Astrocyte (in vitro differentiated cells and primary cell): Measurements from ENCODE around the gene NUMA1. TPM values are rescaled to one million over a fixed set of nuclear protein-coding genes. Genes with fewer than 3 reads are reported as not detected.

Experiments
- DNase-seq: peaks from one replicate; pipeline ENCODE4 v3.0.0-alpha.2; 2010; ENCODE audit warnings: low read depth
- FAIRE-seq: peaks from 2 replicates; lab custom pipeline; 2011; peaks lifted over from hg19 to GRCh38; lab: Jason Lieb, UNC
- H2AFZ ChIP-seq: 2 replicates; pipeline ENCODE4 v1.6.0; 2012; ENCODE audit warnings: low read depth, low read length, inconsistent platforms
- H3K27ac ChIP-seq: 2 replicates; pipeline ENCODE4 v1.5.1; 2011; ENCODE audit warnings: low read depth, low read length, inconsistent platforms
- H3K27me3 ChIP-seq: 2 replicates; pipeline ENCODE4 v1.6.0; 2011; ENCODE audit warnings: low read length, inconsistent platforms; ENCODE audit not compliant: insufficient read depth
- H3K36me3 ChIP-seq: 2 replicates; pipeline ENCODE4 v1.5.1; 2011; ENCODE audit warnings: low read length, inconsistent platforms; ENCODE audit not compliant: insufficient read depth
- H3K4me1 ChIP-seq: 2 replicates; pipeline ENCODE4 v1.5.1; 2011; ENCODE audit warnings: low read length, inconsistent platforms; ENCODE audit not compliant: insufficient read depth
- H3K4me2 ChIP-seq: 2 replicates; pipeline ENCODE4 v1.6.0; 2012; ENCODE audit warnings: low read length, inconsistent platforms
- H3K4me3 ChIP-seq: 2 replicates; pipeline ENCODE4 v1.5.1; 2011; ENCODE audit warnings: low read depth, mild to moderate bottlenecking, low read length, inconsistent platforms; ENCODE audit not compliant: insufficient read depth
- H3K79me2 ChIP-seq: 2 replicates; pipeline ENCODE4 v1.6.0; 2012; ENCODE audit warnings: mild to moderate bottlenecking, low read length, inconsistent platforms; ENCODE audit not compliant: insufficient read depth
- H3K9ac ChIP-seq: 2 replicates; pipeline ENCODE4 v1.6.0; 2012; ENCODE audit warnings: mild to moderate bottlenecking, low read length, inconsistent platforms
- H3K9me3 ChIP-seq: 2 replicates; pipeline ENCODE4 v1.5.1; 2012; ENCODE audit warnings: low read depth, mild to moderate bottlenecking, low read length, inconsistent platforms; ENCODE audit not compliant: insufficient read depth
- H4K20me1 ChIP-seq: 2 replicates; pipeline ENCODE4 v1.6.0; 2012; ENCODE audit warnings: low read length, inconsistent platforms; ENCODE audit not compliant: insufficient read depth
- H3K27ac Mint-ChIP-seq: one replicate; pipeline ENCODE4 v1.8.0; 2021; ENCODE audit warnings: mild to moderate bottlenecking, mixed read lengths; ENCODE audit not compliant: unreplicated experiment
- H3K27me3 Mint-ChIP-seq: one replicate; pipeline ENCODE4 v1.8.0; 2021; ENCODE audit warnings: low read depth, mixed read lengths; ENCODE audit not compliant: unreplicated experiment
- H3K36me3 Mint-ChIP-seq: one replicate; pipeline ENCODE4 v1.8.0; 2021; ENCODE audit warnings: low read depth, mixed read lengths; ENCODE audit not compliant: unreplicated experiment
- H3K4me1 Mint-ChIP-seq: one replicate; pipeline ENCODE4 v1.8.0; 2021; ENCODE audit warnings: low read depth, mixed read lengths; ENCODE audit not compliant: unreplicated experiment
- H3K4me3 Mint-ChIP-seq: one replicate; pipeline ENCODE4 v1.8.0; 2021; ENCODE audit warnings: mild to moderate bottlenecking, moderate library complexity, mixed read lengths; ENCODE audit not compliant: unreplicated experiment
- H3K9me3 Mint-ChIP-seq: one replicate; pipeline ENCODE4 v1.8.0; 2021; ENCODE audit warnings: mild to moderate bottlenecking, mixed read lengths; ENCODE audit not compliant: unreplicated experiment
- CTCF ChIP-seq: IDR thresholded peaks from 2 replicates; pipeline ENCODE4 v1.5.1; 2011; ENCODE audit warnings: low read depth, mild to moderate bottlenecking, inconsistent platforms, low read length, moderate library complexity; ENCODE audit not compliant: insufficient read depth
- EZH2 ChIP-seq: IDR thresholded peaks from 2 replicates; pipeline ENCODE4 v1.6.1; 2012; ENCODE audit warnings: mild to moderate bottlenecking, low read length, inconsistent platforms; ENCODE audit not compliant: insufficient read depth
- total RNA-seq: library from RNA; stranded (reverse); gene quantifications from 2 replicates; pipeline ENCODE4 v1.2.1, GENCODE V29; 2021

Gene NUMA1
- total RNA-seq, 1 donor from 2014 or later = 111 TPM

DNA sequence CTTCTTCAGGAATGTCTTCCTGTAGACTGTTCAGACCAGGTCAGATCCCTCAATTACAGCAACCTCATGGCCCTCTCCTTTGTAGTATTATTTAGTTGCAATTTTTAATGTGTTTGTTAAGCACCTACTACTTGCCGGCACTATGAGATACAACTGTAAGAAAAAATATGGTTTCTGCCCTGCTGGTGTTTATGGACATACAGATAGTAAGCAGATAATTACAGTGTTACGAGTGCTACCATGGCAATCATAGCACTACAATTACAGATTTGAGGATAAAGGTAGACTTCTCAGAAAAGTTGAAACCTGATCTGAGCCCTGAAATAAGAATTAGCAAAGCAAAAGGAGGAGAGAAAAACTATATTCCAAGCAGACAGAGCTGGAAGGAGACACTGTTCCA, 3.1 kb upstream of the NUMA1 start:
- H3K36me3 ChIP-seq = peaks cover 7% of the 10 kb centered on the region
- no peak for TF ChIP-seq EZH2
- no peak for TF ChIP-seq CTCF
- FAIRE-seq = no peak

GRCh38 chr11:72081821-72082453, 1.6 kb upstream of the NUMA1 start:
- H3K9ac ChIP-seq = no peak overlapping the region
- H3K4me3 ChIP-seq = no peak overlapping the region
- peaks cover 22% of the 10 kb centered on the region for H3K4me1 ChIP-seq
- no peaks in the 10 kb centered on the region for H4K20me1 ChIP-seq
- Mint-ChIP-seq H3K4me1 (peaks cover 11% of the 10 kb centered on the region), H3K27ac (peak overlapping the region; percentile 82), H3K27me3 (no peaks in the 10 kb centered on the region), H3K4me3 (peak overlapping the region; percentile 78), H3K9me3 (no peaks in the 10 kb centered on the region), H3K36me3 (no peaks in the 10 kb centered on the region)
- H3K27me3 ChIP-seq = no peaks in the 10 kb centered on the region
- H3K36me3 ChIP-seq = no peaks in the 10 kb centered on the region
- H3K4me2 ChIP-seq = no peak overlapping the region
- DNase-seq (no peak), FAIRE-seq (no peak)
- no peaks in the 10 kb centered on the region for H3K9me3 ChIP-seq
- no peak overlapping the region for H2AFZ ChIP-seq
- TF ChIP-seq CTCF (no peak), EZH2 (no peak)
- no peak overlapping the region for H3K27ac ChIP-seq
- peaks cover 32% of the 10 kb centered on the region for H3K79me2 ChIP-seq

More for the DNA sequence above, 3.1 kb upstream of the NUMA1 start:
- no peak overlapping the region for H3K4me3 ChIP-seq
- peaks cover 10% of the 10 kb centered on the region for H3K4me1 Mint-ChIP-seq
- no peaks in the 10 kb centered on the region for H3K9me3 Mint-ChIP-seq
- H3K36me3 Mint-ChIP-seq = no peaks in the 10 kb centered on the region
- no peak overlapping the region for H3K27ac Mint-ChIP-seq
- no peak overlapping the region for H3K4me3 Mint-ChIP-seq
- H3K79me2 ChIP-seq = peaks cover 18% of the 10 kb centered on the region
- no peaks in the 10 kb centered on the region for H3K27me3 ChIP-seq
- H3K4me1 ChIP-seq = peaks cover 16% of the 10 kb centered on the region
- no peak overlapping the region for H3K4me2 ChIP-seq
- no peak overlapping the region for H3K27ac ChIP-seq
- no peaks in the 10 kb centered on the region for H3K9me3 ChIP-seq
- DNase-seq = no peak
- H3K9ac ChIP-seq = no peak overlapping the region
- H3K27me3 Mint-ChIP-seq = no peaks in the 10 kb centered on the region
- H4K20me1 ChIP-seq = no peaks in the 10 kb centered on the region
- H2AFZ ChIP-seq = no peak overlapping the region

DNA sequence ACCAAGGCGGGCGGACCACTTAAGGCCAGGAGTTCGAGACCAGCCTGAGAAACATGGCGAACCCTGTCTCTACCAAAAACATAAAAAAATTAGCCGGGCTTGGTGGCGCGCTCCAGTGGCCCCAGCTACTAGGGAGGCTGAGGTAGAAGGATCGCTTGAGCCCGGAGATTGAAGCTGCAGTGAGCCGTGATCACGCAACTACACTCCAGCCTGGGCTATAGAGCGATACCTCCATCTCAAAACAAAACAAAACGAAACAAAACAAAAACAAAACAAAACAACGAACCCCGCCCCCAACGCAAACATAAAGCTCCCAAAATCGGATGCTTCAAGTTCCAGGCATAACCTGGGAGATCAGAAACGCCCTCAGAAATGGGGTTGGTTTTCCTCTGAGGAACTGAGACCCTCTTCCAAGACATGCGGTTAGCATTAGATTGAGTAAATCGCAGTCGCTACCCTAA, 872 bp upstream of the NUMA1 start:
- Histone ChIP-seq H3K36me3 (no peaks in the 10 kb centered on the region), H3K27ac (peak overlapping the region; percentile 85), H2AFZ (peak overlapping the region; percentile 93), H3K9ac (peak overlapping the region; percentile 85), H3K79me2 (peaks cover 39% of the 10 kb centered on the region), H3K4me3 (peak overlapping the region; percentile 65), H4K20me1 (no peaks in the 10 kb centered on the region), H3K4me1 (peaks cover 22% of the 10 kb centered on the region), H3K9me3 (no peaks in the 10 kb centered on the region), H3K4me2 (peak overlapping the region; percentile 95), H3K27me3 (no peaks in the 10 kb centered on the region)
- Mint-ChIP-seq H3K4me3 (peak overlapping the region; percentile 91), H3K27ac (peak overlapping the region; percentile 82), H3K27me3 (no peaks in the 10 kb centered on the region), H3K4me1 (peaks cover 11% of the 10 kb centered on the region), H3K9me3 (no peaks in the 10 kb centered on the region), H3K36me3 (no peaks in the 10 kb centered on the region)
- DNase-seq (no peak), FAIRE-seq (no peak)
- no peak for TF ChIP-seq EZH2
